ENCODE results near the gene ACADVL. TPM values are rescaled to one million over a fixed set of nuclear protein-coding genes. Genes with fewer than 3 reads are reported as not detected.

Gene ACADVL
- total RNA-seq, 1 experiment from 2014 or later: 305 TPM

DNA sequence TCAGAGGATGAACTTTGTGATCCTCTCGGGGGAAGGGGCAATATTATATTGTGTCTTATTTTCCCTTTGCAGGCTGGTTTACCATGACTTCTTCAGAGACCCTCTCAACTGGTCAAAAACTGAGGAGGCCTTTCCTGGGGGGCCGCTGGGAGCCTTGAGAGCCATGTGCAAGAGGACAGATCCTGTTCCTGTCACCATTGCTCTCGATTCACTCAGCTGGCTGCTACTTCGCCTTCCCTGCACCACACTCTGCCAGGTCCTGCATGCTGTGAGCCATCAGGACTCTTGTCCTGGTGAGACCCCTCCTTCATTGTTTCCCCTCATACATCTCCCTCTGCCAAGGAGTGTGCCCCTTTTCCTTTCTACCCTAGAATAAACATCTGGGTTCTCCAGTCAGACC is 34.8 kb downstream of the ACADVL start:
- DNase-seq (ENCODE audit: low read depth, low spot score): no peak
- ChIA-PET POLR2A (no interaction called here), CTCF (interaction anchor here (0.7 kb wide), 1 partner anchor 17 kb away, joined by 4 read pairs; no protein-coding TSS in a partner anchor)
- H3K36me3 ChIP-seq (ENCODE audit: control insufficient read depth, insufficient read depth, low read length): peaks cover 6% of the 10 kb centered on the region
- H3K27me3 ChIP-seq (ENCODE audit: control insufficient read depth, insufficient read depth, low read length): no peaks in the 10 kb centered on the region
- no peak overlapping the region for H3K4me3 ChIP-seq (ENCODE audit: low read depth in 2 of 2, low read length in 2 of 2)
- no peaks in the 10 kb centered on the region for H3K9me3 ChIP-seq (ENCODE audit: control insufficient read depth, insufficient read depth, low read depth, low read length)
- intact Hi-C loops (cut with micrococcal nuclease; ENCODE audit: unreplicated experiment): no loop called here
- peaks cover 7% of the 10 kb centered on the region for H3K4me1 ChIP-seq (ENCODE audit: control insufficient read depth, insufficient read depth, low read length)
- in situ Hi-C loops (cut with HindIII; ENCODE audit: low pct_unique_long_range_greater_than_20kb, low sequenced_read_pairs): no loop called here
- no peak for ATAC-seq
- no peak overlapping the region for H3K27ac ChIP-seq (ENCODE audit: low read length)
- TF ChIP-seq TCF7L2 (IDR thresholded peaks at IDR 0.05; ENCODE audit: low read depth, low read length) (no peak), CTCF (IDR thresholded peaks at IDR 0.05) (no peak), POLR2AphosphoS5 (IDR thresholded peaks at IDR 0.05; ENCODE audit: low read depth, low read length) (no peak), SIN3A (IDR thresholded peaks at IDR 0.05; ENCODE audit: borderline replicate concordance, insufficient read depth, low read depth, low read length) (no peak), REST (IDR thresholded peaks at IDR 0.05; ENCODE audit: insufficient read depth in 1 of 2, low read depth in 2 of 2, low read length in 1 of 2) (no peak)
- BruUV-seq (replicated peaks): no TSS peak

DNA sequence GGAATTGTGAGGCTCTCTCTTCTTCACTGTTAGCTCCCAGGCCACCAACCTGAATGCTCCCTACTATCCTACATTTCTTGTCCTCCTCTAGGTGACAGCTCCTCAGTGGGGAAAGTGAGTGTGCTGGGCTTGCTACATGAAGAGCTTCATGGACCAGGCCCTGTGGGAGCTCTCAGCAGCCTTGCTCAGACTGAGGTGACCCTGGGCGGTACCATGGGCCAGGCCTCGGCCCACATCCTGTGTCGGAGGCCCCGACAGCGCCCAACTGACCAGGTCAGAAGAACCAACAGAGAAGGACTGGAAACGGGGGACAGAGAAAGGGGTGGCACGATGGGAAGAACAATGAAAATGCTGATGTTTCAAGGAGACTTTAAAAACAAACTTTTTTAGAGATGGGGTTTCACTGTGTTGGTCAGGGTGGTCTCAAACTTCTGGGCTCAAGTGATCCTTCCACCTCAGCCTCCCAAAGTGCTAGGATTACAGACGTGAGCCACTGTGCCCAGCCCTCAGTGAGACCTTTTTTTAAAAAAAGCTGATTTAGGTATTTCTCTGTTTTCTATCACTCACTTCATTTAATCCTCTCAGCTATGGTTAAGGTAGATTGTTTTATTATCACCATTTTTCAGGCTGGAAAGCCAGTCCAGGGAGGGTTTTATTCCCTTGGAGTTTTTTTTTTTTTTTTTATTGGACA is 37.2 kb downstream of the ACADVL start:
- DNase-seq (ENCODE audit: low read depth, low spot score): no peak
- Histone ChIP-seq H3K27ac (ENCODE audit: low read length) (no peak overlapping the region), H3K9me3 (ENCODE audit: control insufficient read depth, insufficient read depth, low read depth, low read length) (no peaks in the 10 kb centered on the region), H3K4me3 (ENCODE audit: low read depth in 2 of 2, low read length in 2 of 2) (no peak overlapping the region), H3K36me3 (ENCODE audit: control insufficient read depth, insufficient read depth, low read length) (peaks cover 6% of the 10 kb centered on the region), H3K27me3 (ENCODE audit: control insufficient read depth, insufficient read depth, low read length) (no peaks in the 10 kb centered on the region), H3K4me1 (ENCODE audit: control insufficient read depth, insufficient read depth, low read length) (peaks cover 14% of the 10 kb centered on the region)
- ATAC-seq: no peak
- no peak for TF ChIP-seq POLR2AphosphoS5 (IDR thresholded peaks at IDR 0.05; ENCODE audit: low read depth, low read length)
- CTCF ChIA-PET: no interaction called here
- POLR2A ChIA-PET: no interaction called here
- intact Hi-C loops (cut with micrococcal nuclease; ENCODE audit: unreplicated experiment) (no loop called here), in situ Hi-C loops (cut with HindIII; ENCODE audit: low pct_unique_long_range_greater_than_20kb, low sequenced_read_pairs) (no loop called here)
- no TSS peak for BruUV-seq (replicated peaks)
